Measurements from ENCODE around the gene SLC52A1. TPM values are rescaled to one million over a fixed set of nuclear protein-coding genes. Genes with fewer than 3 reads are reported as not detected.
A peak's percentile ranks its signal among the peaks of the same experiment; 100 is the strongest.

Gene SLC52A1
- total RNA-seq, 1 donor from 2014 or later, result not detected

DNA sequence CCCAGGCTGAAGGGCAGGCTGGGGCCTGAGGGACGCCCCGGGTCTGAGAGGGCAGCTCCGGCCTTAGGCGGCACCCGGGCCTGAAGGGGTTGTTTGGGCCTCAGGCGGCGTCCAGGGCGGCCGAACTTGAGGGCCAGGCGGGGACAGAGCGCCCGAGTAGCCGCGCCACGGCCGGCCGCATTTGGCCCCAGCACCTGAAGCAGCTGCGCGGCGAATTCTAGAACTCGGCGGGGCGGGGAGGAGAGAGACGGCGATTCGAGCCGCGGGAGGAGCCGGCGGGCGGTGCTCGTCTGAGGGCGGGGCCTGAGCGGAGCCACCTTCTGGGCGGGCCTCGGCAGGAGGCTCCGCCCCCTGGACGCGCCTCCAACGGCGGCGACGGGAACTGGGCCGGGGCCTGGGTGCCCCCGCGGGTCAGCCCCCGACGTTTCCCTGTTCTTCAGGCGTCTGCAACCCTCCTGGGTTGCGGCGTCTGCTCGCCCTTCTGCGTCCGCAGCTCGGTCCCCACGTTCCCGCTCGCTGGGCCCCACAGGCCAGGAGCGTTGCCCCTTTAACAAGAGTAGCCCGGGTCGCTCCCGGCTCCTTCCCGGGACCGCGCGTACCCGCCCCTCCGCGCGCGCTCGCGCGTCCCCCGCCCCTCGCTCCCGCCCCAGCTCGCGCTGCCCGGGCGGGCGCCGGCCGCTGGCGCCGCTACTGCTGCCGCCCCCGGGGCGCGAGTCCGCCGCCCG is 37.8 kb downstream of the SLC52A1 start, which contains the start of the genes INCA1 and KIF1C:
Gene INCA1 (minus strand): TSS at position 221 of the 725 bp plus-strand sequence. CDS start 3,085 bp downstream, outside the sequence.
Gene KIF1C (plus strand): TSS at position 649 of the 725 bp plus-strand sequence. CDS start 2,297 bp downstream, outside the sequence.
- DNase-seq (ENCODE audit: low spot score in 2 of 2) (peak; percentile 99 to 100), FAIRE-seq (no peak)

DNA sequence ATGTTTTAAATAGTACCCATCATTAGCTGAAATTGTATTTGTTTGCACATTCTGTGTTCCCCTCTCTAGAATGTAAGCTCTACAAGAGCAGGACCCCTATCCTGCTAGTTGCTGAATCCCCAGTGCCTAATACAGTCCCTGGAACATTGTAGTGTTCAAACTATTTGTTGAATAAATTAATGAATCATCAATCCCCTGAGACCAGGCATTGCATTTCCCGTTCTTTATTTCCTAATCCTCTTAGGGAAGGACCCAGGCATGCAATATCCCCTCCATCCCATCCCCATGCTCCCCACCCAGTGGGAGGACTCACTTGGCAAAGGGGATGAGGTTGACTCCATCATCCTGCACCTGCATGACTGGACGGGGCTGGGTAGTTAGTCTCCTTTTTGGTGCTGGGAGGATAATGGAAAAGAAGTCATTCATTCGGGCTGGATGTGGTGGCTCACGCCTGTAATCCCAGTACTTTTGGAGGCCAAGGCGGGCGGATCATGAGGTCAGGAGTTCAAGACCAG is 41.1 kb downstream of the SLC52A1 start:
- FAIRE-seq, result no peak

GRCh38 chr17:4987767-4988567 is 47.3 kb downstream of the SLC52A1 start:
- FAIRE-seq (no peak), DNase-seq (ENCODE audit: low spot score in 2 of 2) (no peak)

More for the DNA sequence above, 41.1 kb downstream of the SLC52A1 start:
- DNase-seq (ENCODE audit: low spot score in 2 of 2), result no peak

GRCh38 chr17:4986951-4987766 is 48.1 kb downstream of the SLC52A1 start, which contains the start of gene CAMTA2:
TSS of gene CAMTA2 (minus strand) at chr17:4987675. CDS start at chr17:4986222, 1,453 bp downstream.
- FAIRE-seq, result no peak
- DNase-seq (ENCODE audit: low spot score in 2 of 2), result peak; percentile 86 to 89

- no peak for DNase-seq (ENCODE audit: low spot score in 2 of 2)
- FAIRE-seq, result no peak
Measured at GRCh38 chr17:4986403-4986802, 48.8 kb downstream of the SLC52A1 start.

Other genes with a start within 250 kb of the SLC52A1 start
- gene VMO1, start 249.1 kb downstream of the SLC52A1 start, total RNA-seq, result 1.2 TPM
- not detected for gene GLTPD2, start 246.5 kb downstream of the SLC52A1 start, total RNA-seq
- 73.4 TPM for gene PSMB6, start 239.3 kb downstream of the SLC52A1 start, total RNA-seq
- gene PLD2, start 228.3 kb downstream of the SLC52A1 start, total RNA-seq, result 8.6 TPM
- 15.9 TPM for gene MINK1, start 202.1 kb downstream of the SLC52A1 start, total RNA-seq
- gene C17orf107, start 135.9 kb downstream of the SLC52A1 start, total RNA-seq, result 2.4 TPM
- gene CHRNE, start 132.3 kb downstream of the SLC52A1 start, total RNA-seq, result 0.82 TPM
- gene GP1BA, start 103.1 kb downstream of the SLC52A1 start, total RNA-seq, result not detected
- gene SLC25A11, start 95.4 kb downstream of the SLC52A1 start, total RNA-seq, result 59.1 TPM
- 13.0 TPM for gene RNF167, start 95.2 kb downstream of the SLC52A1 start, total RNA-seq
- gene PFN1, start 86.9 kb downstream of the SLC52A1 start, total RNA-seq, result 69.3 TPM
- gene ENO3, start 84.3 kb downstream of the SLC52A1 start, total RNA-seq, result 0.82 TPM
- gene SPAG7, start 67.6 kb downstream of the SLC52A1 start, total RNA-seq, result 27.7 TPM
- gene CAMTA2, start 47.8 kb downstream of the SLC52A1 start, total RNA-seq, result 3.3 TPM
- not detected for gene INCA1, start 37.9 kb downstream of the SLC52A1 start, total RNA-seq
- 10.2 TPM for gene KIF1C, start 37.5 kb downstream of the SLC52A1 start, total RNA-seq
- 9.4 TPM for gene ZFP3, start 43.0 kb upstream of the SLC52A1 start, total RNA-seq
- gene ZNF232, start 76.5 kb upstream of the SLC52A1 start, total RNA-seq, result 17.1 TPM
- gene USP6, start 80.6 kb upstream of the SLC52A1 start, total RNA-seq, result under 0.01 TPM
- gene ZNF594, start 156.4 kb upstream of the SLC52A1 start, total RNA-seq, result 26.9 TPM
- gene SCIMP, start 199.4 kb upstream of the SLC52A1 start, total RNA-seq, result under 0.01 TPM
- 90.9 TPM for gene RABEP1, start 246.9 kb upstream of the SLC52A1 start, total RNA-seq